Measurements from ENCODE around the gene CST7.

DNA sequence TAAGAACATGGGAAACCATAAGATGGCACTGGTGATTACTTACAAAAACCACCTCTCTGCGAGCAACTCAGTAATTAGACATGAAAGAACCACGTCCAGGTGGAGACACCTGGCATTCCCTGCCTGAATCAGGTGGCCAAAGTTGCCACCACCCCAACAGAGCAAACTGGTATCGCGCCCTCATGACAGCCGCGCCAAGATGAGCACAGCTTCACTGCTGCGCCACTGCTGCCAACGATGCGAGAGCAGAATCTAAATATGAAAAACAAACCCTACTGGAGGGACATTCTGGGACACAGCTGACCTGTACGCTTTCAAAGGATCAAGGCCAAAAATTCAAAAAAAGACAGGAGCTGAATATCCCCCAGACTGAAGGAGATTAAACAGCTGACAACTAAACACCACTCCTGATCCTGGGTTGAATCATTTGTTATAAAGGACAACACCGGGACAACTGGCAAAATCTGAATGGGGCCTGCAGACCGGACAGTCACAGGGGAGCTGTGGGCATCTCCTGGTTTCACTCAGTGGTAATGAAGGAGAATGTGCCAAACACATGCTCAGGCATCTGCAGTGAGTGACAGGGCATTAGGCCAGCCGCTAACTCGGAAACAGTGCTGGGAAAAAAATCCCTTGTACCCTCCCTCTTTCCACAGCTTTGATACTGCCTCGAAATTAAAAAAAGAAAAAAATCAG, 17.4 kb downstream of the CST7 start:
- TF ChIP-seq CTCF (IDR thresholded peaks at IDR 0.05; ENCODE audit: extremely low read depth in 1 of 2, insufficient read depth in 1 of 2, low read depth in 1 of 2, low read length in 2 of 2): no peak
- no peak for TF ChIP-seq POLR2A (IDR thresholded peaks at IDR 0.05; ENCODE audit: low read depth, low read length)
- no peak for TF ChIP-seq JUN (IDR thresholded peaks at IDR 0.05; ENCODE audit: borderline replicate concordance, insufficient read depth, insufficient read length, low read depth)
- no peak for TF ChIP-seq MAX (IDR thresholded peaks at IDR 0.05; ENCODE audit: insufficient read depth, insufficient read length)

All from endothelial cell of umbilical vein (primary cell).